SU-DHL-6 (cell line): ENCODE results near the gene PRKAB1.

Experiments
- H2AFZ ChIP-seq: fragments of 200-600 bp; sonication (generic); 2 replicates; pipeline ENCODE4 v1.6.1; 2014; ENCODE audit warnings: low read depth, mild to moderate bottlenecking, moderate library complexity, mixed read lengths, antibody characterized with exemption, low read length; ENCODE audit not compliant: severe bottlenecking
- H3F3A ChIP-seq: fragments of 200-600 bp; shearing (Covaris generic); 2 replicates; pipeline ENCODE4 v1.6.0; 2016; ENCODE audit warnings: antibody characterized with exemption, mild to moderate bottlenecking; ENCODE audit not compliant: insufficient read depth
- H3K27ac ChIP-seq: fragments of 200-600 bp; sonication (generic); 2 replicates; pipeline ENCODE4 v1.5.1; 2016; ENCODE audit warnings: low read depth, mild to moderate bottlenecking, low read length, moderate library complexity, mixed read lengths
- H3K27me3 ChIP-seq: fragments of 200-600 bp; sonication (generic), shearing (Covaris generic); 2 replicates; pipeline ENCODE4 v1.6.0; 2014; ENCODE audit warnings: mild to moderate bottlenecking, low read length
- H3K36me3 ChIP-seq: fragments of 200-600 bp; sonication (generic); 2 replicates; pipeline ENCODE4 v1.6.1; 2014; ENCODE audit warnings: mild to moderate bottlenecking, low read length, mixed read lengths
- H3K4me2 ChIP-seq: fragments of 300-600, 200-600 bp; shearing (Covaris generic), sonication (generic); 2 replicates; pipeline ENCODE4 v1.6.0; 2014; ENCODE audit warnings: low read length, low read depth, mild to moderate bottlenecking; ENCODE audit not compliant: poor library complexity, severe bottlenecking
- H3K4me3 ChIP-seq: fragments of 200-600 bp; sonication (generic); 2 replicates; pipeline ENCODE4 v1.5.1; 2014; ENCODE audit warnings: antibody characterized with exemption, low read length, mild to moderate bottlenecking, mixed read lengths; ENCODE audit not compliant: insufficient read depth, poor library complexity, severe bottlenecking
- H3K79me2 ChIP-seq: fragments of 200-600 bp; sonication (generic); 2 replicates; pipeline ENCODE4 v1.6.1; 2014; ENCODE audit warnings: mild to moderate bottlenecking, low read length, moderate library complexity; ENCODE audit not compliant: insufficient read depth
- H3K9ac ChIP-seq: fragments of 200-600 bp; sonication (generic); 2 replicates; pipeline ENCODE4 v1.7.0; 2014; ENCODE audit warnings: mild to moderate bottlenecking, low read length
- H3K9me2 ChIP-seq: fragments of 200-600 bp; sonication (generic); replicated peaks from 2 replicates; pipeline ENCODE4 v1.6.1; 2014; ENCODE audit warnings: low read length; ENCODE audit not compliant: insufficient read depth
- H3K9me3 ChIP-seq: fragments of 200-600 bp; sonication (generic); 2 replicates; pipeline ENCODE4 v1.6.1; 2014; ENCODE audit warnings: low read length, mixed read lengths; ENCODE audit not compliant: insufficient read depth
- H4K20me1 ChIP-seq: fragments of 200-600 bp; sonication (generic); 2 replicates; pipeline ENCODE4 v1.6.1; 2014; ENCODE audit warnings: low read depth, mild to moderate bottlenecking, antibody characterized with exemption, low read length, moderate library complexity, mixed read lengths
- EZH2phosphoT487 ChIP-seq: fragments of 200-600 bp; sonication (generic), shearing (Covaris generic); conservative IDR thresholded peaks from 2 replicates; pipeline ENCODE4 v1.6.1; 2018; ENCODE audit warnings: mild to moderate bottlenecking, antibody characterized with exemption, low read length, moderate library complexity, mixed read lengths
- TF ChIP-seq, protein P1 (sequence below): fragments of 200-600 bp; sonication (generic); IDR thresholded peaks from one replicate; pipeline ENCODE4 v1.5.1; 2017; ENCODE audit warnings: antibody characterized with exemption, mild to moderate bottlenecking, low read length, moderate library complexity; ENCODE audit not compliant: insufficient read depth, poor library complexity, severe bottlenecking

Gene PRKAB1

GRCh38 chr12:119674560-119674959 lies 6.6 kb downstream of the PRKAB1 start:
- H2AFZ ChIP-seq, result no peak overlapping the region
- H3K27ac ChIP-seq, result no peak overlapping the region
- H3K36me3 ChIP-seq, result peaks cover 31% of the 10 kb centered on the region
- no peaks in the 10 kb centered on the region for H3K27me3 ChIP-seq
- H3F3A ChIP-seq, result no peaks in the 10 kb centered on the region
- no peaks in the 10 kb centered on the region for H4K20me1 ChIP-seq
- H3K9me3 ChIP-seq, result no peaks in the 10 kb centered on the region
- no peak overlapping the region for H3K9ac ChIP-seq
- no peak for TF ChIP-seq EZH2phosphoT487
- TF ChIP-seq, protein P1, sequence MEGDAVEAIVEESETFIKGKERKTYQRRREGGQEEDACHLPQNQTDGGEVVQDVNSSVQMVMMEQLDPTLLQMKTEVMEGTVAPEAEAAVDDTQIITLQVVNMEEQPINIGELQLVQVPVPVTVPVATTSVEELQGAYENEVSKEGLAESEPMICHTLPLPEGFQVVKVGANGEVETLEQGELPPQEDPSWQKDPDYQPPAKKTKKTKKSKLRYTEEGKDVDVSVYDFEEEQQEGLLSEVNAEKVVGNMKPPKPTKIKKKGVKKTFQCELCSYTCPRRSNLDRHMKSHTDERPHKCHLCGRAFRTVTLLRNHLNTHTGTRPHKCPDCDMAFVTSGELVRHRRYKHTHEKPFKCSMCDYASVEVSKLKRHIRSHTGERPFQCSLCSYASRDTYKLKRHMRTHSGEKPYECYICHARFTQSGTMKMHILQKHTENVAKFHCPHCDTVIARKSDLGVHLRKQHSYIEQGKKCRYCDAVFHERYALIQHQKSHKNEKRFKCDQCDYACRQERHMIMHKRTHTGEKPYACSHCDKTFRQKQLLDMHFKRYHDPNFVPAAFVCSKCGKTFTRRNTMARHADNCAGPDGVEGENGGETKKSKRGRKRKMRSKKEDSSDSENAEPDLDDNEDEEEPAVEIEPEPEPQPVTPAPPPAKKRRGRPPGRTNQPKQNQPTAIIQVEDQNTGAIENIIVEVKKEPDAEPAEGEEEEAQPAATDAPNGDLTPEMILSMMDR, result no peak
- H3K4me3 ChIP-seq, result no peak overlapping the region
- H3K9me2 ChIP-seq, result no peaks in the 10 kb centered on the region
- H3K79me2 ChIP-seq, result peaks cover 28% of the 10 kb centered on the region
- H3K4me2 ChIP-seq, result no peak overlapping the region

DNA sequence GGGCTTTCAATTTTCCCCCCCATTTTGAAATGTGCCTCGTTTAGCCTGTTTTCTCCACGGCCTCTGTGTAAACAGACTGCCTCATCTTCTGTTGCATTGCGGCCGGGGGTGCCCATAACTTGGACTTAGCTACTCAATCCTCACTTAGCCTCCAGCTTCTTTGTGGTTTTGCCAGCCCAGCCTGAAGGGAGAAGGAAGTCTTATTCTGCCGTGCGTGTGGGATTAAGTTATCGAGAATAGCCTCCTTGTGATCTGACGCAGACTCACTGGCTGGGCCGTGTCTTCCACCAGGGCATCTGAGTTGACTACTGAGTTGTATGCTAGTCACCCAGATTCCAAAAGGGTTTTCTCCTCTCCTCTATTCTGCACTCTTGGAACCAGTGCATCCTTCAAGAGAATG lies 8.1 kb downstream of the PRKAB1 start:
- Histone ChIP-seq H3K36me3 (peaks cover 31% of the 10 kb centered on the region), H4K20me1 (no peaks in the 10 kb centered on the region), H3K27me3 (no peaks in the 10 kb centered on the region), H3K4me2 (no peak overlapping the region), H3K79me2 (peaks cover 13% of the 10 kb centered on the region), H3K4me3 (no peak overlapping the region), H3K27ac (no peak overlapping the region), H3K9ac (no peak overlapping the region), H2AFZ (no peak overlapping the region), H3K9me2 (no peaks in the 10 kb centered on the region), H3F3A (no peaks in the 10 kb centered on the region), H3K9me3 (no peaks in the 10 kb centered on the region)
- TF ChIP-seq, protein P1, result no peak
- no peak for TF ChIP-seq EZH2phosphoT487

GRCh38 chr12:119676573-119676972 lies 8.6 kb downstream of the PRKAB1 start:
- Histone ChIP-seq H3K27ac (no peak overlapping the region), H4K20me1 (no peaks in the 10 kb centered on the region), H2AFZ (no peak overlapping the region), H3K36me3 (peaks cover 31% of the 10 kb centered on the region), H3K4me3 (no peak overlapping the region), H3K27me3 (no peaks in the 10 kb centered on the region), H3K4me2 (no peak overlapping the region), H3K9me2 (no peaks in the 10 kb centered on the region), H3F3A (0 out of 2 replicates have a peak, but pooled peaks cover 1% of the 10 kb centered on the region), H3K9ac (no peak overlapping the region), H3K9me3 (no peaks in the 10 kb centered on the region), H3K79me2 (peaks cover 8% of the 10 kb centered on the region; the same call in 1 of the 2 replicates)
- TF ChIP-seq EZH2phosphoT487, result no peak
- TF ChIP-seq, protein P1, result no peak
